SK-N-SH (cell line): ENCODE results near the gene GATA3. TPM values are rescaled to one million over a fixed set of nuclear protein-coding genes. Genes with fewer than 3 reads are reported as not detected.

Experiments
- CTCF ChIA-PET: fragments of 300-600, 350-600 bp; formaldehyde crosslinking; extraction: SDS; loops from one replicate; lab custom pipeline; 2021; lab: Yijun Ruan, JAX
- POLR2A ChIA-PET: fragments of 350-600 bp; sonication (Branson Sonifier 250); formaldehyde crosslinking; extraction: SDS; loops from one replicate; lab custom pipeline; 2020; ENCODE audit warnings: antibody characterized with exemption, inconsistent platforms; lab: Yijun Ruan, JAX
- DNase-seq: peaks from one replicate; pipeline ENCODE4 v3.0.0; 2012
- H2AFZ ChIP-seq: fragments of 200-600 bp; sonication (generic); 2 replicates; pipeline ENCODE4 v1.8.1; 2016; ENCODE audit warnings: antibody characterized with exemption, mild to moderate bottlenecking, low read depth
- H3F3A ChIP-seq: fragments of 200-600 bp; sonication (generic); replicated peaks from 2 replicates; pipeline ENCODE3; 2016; ENCODE audit warnings: antibody characterized with exemption, mild to moderate bottlenecking; ENCODE audit not compliant: insufficient read depth
- H3K27ac ChIP-seq, 2 experiments: fragments of 200-500 bp in 1 of 2; fragments of 200-600 bp in 1 of 2; sonication (Bioruptor generic) in 1 of 2; sonication (generic), shearing (Covaris generic) in 1 of 2; 2 replicates each; pipeline versions ENCODE4 v1.5.1 to v1.6.1; 2014 to 2016; ENCODE audit warnings: low read depth in 2 of 2, inconsistent platforms in 1 of 2, low read length in 1 of 2, mild to moderate bottlenecking in 1 of 2, mixed read lengths in 1 of 2
- H3K27me3 ChIP-seq: fragments of 200-600 bp; sonication (generic), shearing (Covaris generic); 2 replicates; pipeline ENCODE4 v1.6.1; 2016; ENCODE audit warnings: mixed run types; ENCODE audit not compliant: insufficient read depth
- H3K36me3 ChIP-seq, 2 experiments: fragments of 200-500 bp in 1 of 2; fragments of 200-600 bp in 1 of 2; sonication (Bioruptor generic) in 1 of 2; sonication (generic) in 1 of 2; replicated peaks in 1 of 2; 2 replicates each; pipeline versions ENCODE3 to v1.5.1; 2014 to 2016; ENCODE audit warnings: low read length in 1 of 2, mild to moderate bottlenecking in 1 of 2; ENCODE audit not compliant: insufficient read depth in 2 of 2, control insufficient read depth in 1 of 2
- H3K4me1 ChIP-seq, 2 experiments: fragments of 200-500 bp in 1 of 2; fragments of 200-600 bp in 1 of 2; sonication (Bioruptor generic) in 1 of 2; sonication (generic), shearing (Covaris generic) in 1 of 2; 2 replicates each; pipeline versions ENCODE4 v1.5.1 to v1.6.1; 2014 to 2016; ENCODE audit warnings: low read depth in 1 of 2, low read length in 1 of 2, mixed run types in 1 of 2; ENCODE audit not compliant: insufficient read depth in 2 of 2, control insufficient read depth in 1 of 2
- H3K4me2 ChIP-seq: fragments of 200-600 bp; sonication (generic), shearing (Covaris generic); 2 replicates; pipeline ENCODE4 v1.6.1; 2017; ENCODE audit warnings: mixed run types
- H3K4me3 ChIP-seq, 2 experiments: fragments of 200-500 bp in 1 of 2; fragments of 200-600 bp in 1 of 2; sonication (Bioruptor generic) in 1 of 2; sonication (generic), shearing (Covaris generic) in 1 of 2; 2 replicates each; pipeline versions ENCODE4 v1.5.1 to v1.8.1; 2014 to 2016; ENCODE audit warnings: low read depth in 2 of 2, inconsistent platforms in 1 of 2, low read length in 1 of 2, mild to moderate bottlenecking in 1 of 2, mixed read lengths in 1 of 2, moderate library complexity in 1 of 2
- H3K79me2 ChIP-seq: fragments of 200-600 bp; sonication (generic); 2 replicates; pipeline ENCODE4 v1.8.1; 2017; ENCODE audit warnings: mild to moderate bottlenecking; ENCODE audit not compliant: insufficient read depth
- H3K9ac ChIP-seq: fragments of 200-600 bp; sonication (generic); 2 replicates; pipeline ENCODE4 v1.6.1; 2017; ENCODE audit warnings: mixed run types
- H3K9me2 ChIP-seq: fragments of 200-600 bp; sonication (generic); 2 replicates; pipeline ENCODE4 v1.6.1; 2017; ENCODE audit warnings: mixed run types
- H3K9me3 ChIP-seq: fragments of 200-600 bp; sonication (generic); 2 replicates; pipeline ENCODE4 v1.6.1; 2017; ENCODE audit warnings: mixed run types, mild to moderate bottlenecking, moderate library complexity
- H4K20me1 ChIP-seq: fragments of 200-600 bp; sonication (generic); 2 replicates; pipeline ENCODE4 v1.6.1; 2017; ENCODE audit warnings: mild to moderate bottlenecking, mixed run types; ENCODE audit not compliant: insufficient read depth
- ELF1 ChIP-seq: IDR thresholded peaks from 2 replicates; pipeline ENCODE4 v1.4.0; 2012
- EP300 ChIP-seq, 2 experiments: IDR thresholded peaks; 2 replicates each; pipeline versions ENCODE4 v1.4.0 to v1.6.1; 2012; ENCODE audit warnings: borderline replicate concordance in 1 of 2, low read depth in 1 of 2, low read length in 1 of 2
- FOXJ3 ChIP-seq: sonication (generic); formaldehyde crosslinking; IDR thresholded peaks from 2 replicates; pipeline ENCODE4 v1.5.1; 2020; ENCODE audit warnings: mild to moderate bottlenecking, missing genetic modification reagents
- GABPA ChIP-seq: IDR thresholded peaks from 2 replicates; pipeline ENCODE4 v1.4.0; 2012; ENCODE audit warnings: low read depth, mild to moderate bottlenecking
- GATA2 ChIP-seq: sonication (generic); formaldehyde crosslinking; IDR thresholded peaks from 2 replicates; pipeline ENCODE4 v1.5.0; 2020; ENCODE audit warnings: mild to moderate bottlenecking, missing genetic modification reagents
- JUND ChIP-seq: IDR thresholded peaks from 2 replicates; pipeline ENCODE4 v1.4.0; 2012
- MEF2A ChIP-seq: IDR thresholded peaks from 2 replicates; pipeline ENCODE4 v1.4.0; 2012; ENCODE audit warnings: low read depth, borderline replicate concordance
- MXI1 ChIP-seq: IDR thresholded peaks from 2 replicates; pipeline ENCODE4 v1.6.1; 2012; ENCODE audit warnings: mild to moderate bottlenecking, low read depth, low read length, improper control_type of control experiment
- NFIC ChIP-seq: IDR thresholded peaks from 2 replicates; pipeline ENCODE4 v1.4.0; 2012; ENCODE audit warnings: borderline replicate concordance
- NRF1 ChIP-seq: IDR thresholded peaks from 2 replicates; pipeline ENCODE4 v1.6.1; 2012; ENCODE audit warnings: low read depth, mild to moderate bottlenecking, low read length
- RCOR1 ChIP-seq: fragments of 150-350 bp; IDR thresholded peaks from 2 replicates; pipeline ENCODE4 v1.6.1; 2017; ENCODE audit warnings: antibody characterized with exemption, low read length
- RFX5 ChIP-seq: IDR thresholded peaks from 2 replicates; pipeline ENCODE4 v1.6.1; 2012; ENCODE audit warnings: mild to moderate bottlenecking, improper control_type of control experiment, low read length
- RXRA ChIP-seq: IDR thresholded peaks from 2 replicates; pipeline ENCODE4 v1.4.0; 2012; ENCODE audit warnings: low read depth, mild to moderate bottlenecking, borderline replicate concordance
- SIN3A ChIP-seq: IDR thresholded peaks from 2 replicates; pipeline ENCODE4 v1.6.1; 2012; ENCODE audit warnings: low read depth, mild to moderate bottlenecking, low read length, moderate library complexity, borderline replicate concordance
- TAF1 ChIP-seq: IDR thresholded peaks from 2 replicates; pipeline ENCODE4 v1.6.1; 2012; ENCODE audit warnings: low read depth, mild to moderate bottlenecking, low read length, moderate library complexity, borderline replicate concordance
- TEAD4 ChIP-seq: IDR thresholded peaks from 2 replicates; pipeline ENCODE4 v1.4.0; 2012; ENCODE audit warnings: mild to moderate bottlenecking, borderline replicate concordance; ENCODE audit not compliant: insufficient read depth
- WGBS: methylation state at CpG from one replicate; pipeline ENCODE4 v1.1.6; 2017; ENCODE audit warnings: low lambda C conversion rate; 5-methylcytosine and 5-hydroxymethylcytosine counted together
- polyA plus RNA-seq, 3 experiments: library from polyadenylated mRNA; depleted of rRNA; stranded (reverse); fragments of >200 nt; gene quantifications; 2 replicates each; pipeline ENCODE4 v1.2.3, GENCODE V29; 2012
- TF ChIP-seq, protein P1 (sequence below): IDR thresholded peaks from 2 replicates; pipeline ENCODE4 v1.4.0; 2012; ENCODE audit warnings: low read depth
- TF ChIP-seq, protein P2 (sequence below): IDR thresholded peaks from 2 replicates; pipeline ENCODE4 v1.4.0; 2012; ENCODE audit warnings: low read depth, borderline replicate concordance
- TF ChIP-seq, protein P3 (sequence below): fragments of 150-350 bp; IDR thresholded peaks from 2 replicates; pipeline ENCODE4 v1.6.1; 2017; ENCODE audit warnings: antibody characterized with exemption, low read length, low read depth, borderline replicate concordance
- TF ChIP-seq, protein P4 (sequence below): IDR thresholded peaks from 2 replicates; pipeline ENCODE4 v1.4.0; 2012; ENCODE audit warnings: low read depth, borderline replicate concordance

The GATA3 gene
- polyA plus RNA-seq, 1 of the 3 experiments (the other 2 are of a cell fraction): 14.3 TPM

DNA sequence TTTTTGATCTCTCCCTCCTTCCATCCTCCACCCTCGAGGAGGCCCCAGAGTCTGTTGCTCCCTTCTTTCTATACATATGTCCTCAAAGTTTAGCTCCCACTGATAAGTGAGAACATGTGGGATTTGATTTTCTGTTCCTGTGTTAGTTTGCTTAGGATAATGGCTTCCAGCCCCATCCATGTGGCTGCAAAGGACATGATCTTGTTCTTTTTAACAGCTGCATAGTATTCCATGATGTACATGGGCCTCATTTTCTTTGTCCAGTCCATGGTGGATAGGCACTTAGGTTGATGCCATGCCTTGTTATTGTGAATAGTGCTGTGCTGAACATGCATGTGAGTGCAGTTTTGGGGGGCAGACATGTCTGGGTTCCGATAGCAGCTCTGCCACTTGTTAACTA is 51.4 kb downstream of the GATA3 start:
- CTCF ChIA-PET: no interaction called here
- DNase-seq: no peak
- Histone ChIP-seq H3K36me3 (no peaks in the 10 kb centered on the region), H4K20me1 (no peaks in the 10 kb centered on the region), H3K27ac (no peak overlapping the region), H3K27me3 (no peaks in the 10 kb centered on the region), H3K9me3 (no peaks in the 10 kb centered on the region), H3K9me2 (no peaks in the 10 kb centered on the region), H3K4me1 (peaks cover 0 to 3% of the 10 kb centered on the region in 2 experiments; a peak in 1 of 4 replicates), H3K79me2 (no peaks in the 10 kb centered on the region), H3F3A (no peaks in the 10 kb centered on the region), H3K4me3 (no peak overlapping the region), H3K4me2 (no peak overlapping the region), H3K9ac (no peak overlapping the region), H2AFZ (no peak overlapping the region)
- POLR2A ChIA-PET: no interaction called here
- 76% methylated on average over 2 of the region's 2 CpGs for WGBS
- TF ChIP-seq TAF1: no peak
- TF ChIP-seq NFIC: no peak
- no peak for TF ChIP-seq NRF1
- TF ChIP-seq ELF1: no peak
- TF ChIP-seq MXI1: no peak
- TF ChIP-seq RFX5: no peak
- no peak for TF ChIP-seq EP300 (IDR thresholded peaks at IDR 0.05; ENCODE audit: borderline replicate concordance in 1 of 2, low read depth in 1 of 2, low read length in 1 of 2)
- no peak for TF ChIP-seq RXRA
- TF ChIP-seq JUND: no peak
- TF ChIP-seq FOXJ3: no peak
- TF ChIP-seq, protein P1, sequence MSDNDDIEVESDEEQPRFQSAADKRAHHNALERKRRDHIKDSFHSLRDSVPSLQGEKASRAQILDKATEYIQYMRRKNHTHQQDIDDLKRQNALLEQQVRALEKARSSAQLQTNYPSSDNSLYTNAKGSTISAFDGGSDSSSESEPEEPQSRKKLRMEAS: no peak
- no peak for TF ChIP-seq RCOR1
- TF ChIP-seq SIN3A: no peak
- TF ChIP-seq GABPA: no peak
- TF ChIP-seq MEF2A: no peak
- TF ChIP-seq, protein P2, sequence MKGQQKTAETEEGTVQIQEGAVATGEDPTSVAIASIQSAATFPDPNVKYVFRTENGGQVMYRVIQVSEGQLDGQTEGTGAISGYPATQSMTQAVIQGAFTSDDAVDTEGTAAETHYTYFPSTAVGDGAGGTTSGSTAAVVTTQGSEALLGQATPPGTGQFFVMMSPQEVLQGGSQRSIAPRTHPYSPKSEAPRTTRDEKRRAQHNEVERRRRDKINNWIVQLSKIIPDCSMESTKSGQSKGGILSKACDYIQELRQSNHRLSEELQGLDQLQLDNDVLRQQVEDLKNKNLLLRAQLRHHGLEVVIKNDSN: no peak
- no peak for TF ChIP-seq GATA2
- TF ChIP-seq, protein P3, sequence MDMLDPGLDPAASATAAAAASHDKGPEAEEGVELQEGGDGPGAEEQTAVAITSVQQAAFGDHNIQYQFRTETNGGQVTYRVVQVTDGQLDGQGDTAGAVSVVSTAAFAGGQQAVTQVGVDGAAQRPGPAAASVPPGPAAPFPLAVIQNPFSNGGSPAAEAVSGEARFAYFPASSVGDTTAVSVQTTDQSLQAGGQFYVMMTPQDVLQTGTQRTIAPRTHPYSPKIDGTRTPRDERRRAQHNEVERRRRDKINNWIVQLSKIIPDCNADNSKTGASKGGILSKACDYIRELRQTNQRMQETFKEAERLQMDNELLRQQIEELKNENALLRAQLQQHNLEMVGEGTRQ: no peak
- TF ChIP-seq, protein P4, sequence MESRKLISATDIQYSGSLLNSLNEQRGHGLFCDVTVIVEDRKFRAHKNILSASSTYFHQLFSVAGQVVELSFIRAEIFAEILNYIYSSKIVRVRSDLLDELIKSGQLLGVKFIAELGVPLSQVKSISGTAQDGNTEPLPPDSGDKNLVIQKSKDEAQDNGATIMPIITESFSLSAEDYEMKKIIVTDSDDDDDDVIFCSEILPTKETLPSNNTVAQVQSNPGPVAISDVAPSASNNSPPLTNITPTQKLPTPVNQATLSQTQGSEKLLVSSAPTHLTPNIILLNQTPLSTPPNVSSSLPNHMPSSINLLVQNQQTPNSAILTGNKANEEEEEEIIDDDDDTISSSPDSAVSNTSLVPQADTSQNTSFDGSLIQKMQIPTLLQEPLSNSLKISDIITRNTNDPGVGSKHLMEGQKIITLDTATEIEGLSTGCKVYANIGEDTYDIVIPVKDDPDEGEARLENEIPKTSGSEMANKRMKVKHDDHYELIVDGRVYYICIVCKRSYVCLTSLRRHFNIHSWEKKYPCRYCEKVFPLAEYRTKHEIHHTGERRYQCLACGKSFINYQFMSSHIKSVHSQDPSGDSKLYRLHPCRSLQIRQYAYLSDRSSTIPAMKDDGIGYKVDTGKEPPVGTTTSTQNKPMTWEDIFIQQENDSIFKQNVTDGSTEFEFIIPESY: no peak
- TF ChIP-seq TEAD4: no peak
